Activated CD4-positive, alpha-beta T cell treated with anti-CD3 and anti-CD28 coated beads, Interleukin-2, amount 50 U/mL, for 24 hours (primary cell): Measurements from ENCODE around the gene GHSR.

Experiments
- DNase-seq, 2 donors: peaks; one replicate each; pipeline ENCODE4 v3.0.0-alpha.2; 2020; ENCODE audit warnings: low read depth in 1 of 2, low spot score in 1 of 2

The GHSR gene

GRCh38 chr3:172447611-172448579, at the start of gene GHSR:
GHSR (minus strand) TSS chr3:172448456; CDS start chr3:172448413, 43 bp downstream.
- no peak for DNase-seq

DNA sequence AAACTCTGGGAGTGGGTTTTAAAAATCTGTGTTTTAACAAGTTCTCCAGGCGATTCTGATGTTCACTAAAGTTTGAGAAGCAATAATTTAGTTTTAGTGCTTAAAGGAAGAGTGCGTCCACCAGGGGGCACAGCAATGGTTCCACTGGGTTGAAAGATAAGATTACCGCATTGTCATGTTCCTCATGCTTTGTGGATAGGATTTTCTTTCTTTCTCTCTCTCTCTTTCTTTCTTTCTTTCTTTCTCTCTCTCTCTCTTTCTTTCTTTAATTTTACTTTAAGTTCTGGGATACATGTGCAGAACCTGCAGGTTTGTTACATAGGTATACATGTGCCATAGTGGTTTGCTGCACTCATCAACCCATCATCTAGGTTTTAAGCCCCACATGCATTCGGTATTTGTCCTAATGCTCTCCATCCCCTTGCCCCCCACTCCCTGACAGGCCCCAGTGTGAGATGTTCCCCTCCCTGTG, 42.0 kb upstream of the GHSR start:
- peak; percentile 61 to 69 for DNase-seq

- no peak for DNase-seq
These were observed 29.9 kb upstream of the GHSR start for GRCh38 chr3:172478116-172478515.

DNA sequence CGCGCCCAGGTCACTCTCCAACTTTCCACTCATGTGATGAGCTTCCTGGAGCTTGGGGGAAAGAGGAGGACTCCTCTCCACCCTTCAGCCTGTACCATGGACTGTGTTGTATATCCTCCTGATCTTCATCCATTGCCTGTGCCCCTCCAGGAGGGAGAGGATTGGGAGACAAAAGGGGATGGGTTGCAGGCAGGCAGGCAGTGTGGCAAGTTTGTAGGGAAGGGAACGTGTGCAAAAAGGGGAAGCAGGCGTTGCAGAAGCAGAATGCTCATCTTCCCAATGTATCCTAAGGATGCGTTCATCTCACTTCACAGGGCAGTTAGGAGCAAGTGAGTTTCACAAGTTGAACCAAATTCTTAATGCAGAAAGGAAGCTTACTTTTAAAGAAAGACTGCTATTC, 28.1 kb upstream of the GHSR start:
- no peak for DNase-seq

- DNase-seq, result no peak
These were observed 27.4 kb upstream of the GHSR start for GRCh38 chr3:172475703-172476102.

- no peak for DNase-seq
These were observed 23.6 kb upstream of the GHSR start for GRCh38 chr3:172471903-172472302.

- no peak for DNase-seq
These were observed 22.3 kb upstream of the GHSR start for GRCh38 chr3:172470588-172470987.

- DNase-seq, result no peak
These were observed 19.0 kb upstream of the GHSR start for GRCh38 chr3:172467170-172467824.

- no peak for DNase-seq
These were observed 18.4 kb upstream of the GHSR start for GRCh38 chr3:172466553-172467130.

DNA sequence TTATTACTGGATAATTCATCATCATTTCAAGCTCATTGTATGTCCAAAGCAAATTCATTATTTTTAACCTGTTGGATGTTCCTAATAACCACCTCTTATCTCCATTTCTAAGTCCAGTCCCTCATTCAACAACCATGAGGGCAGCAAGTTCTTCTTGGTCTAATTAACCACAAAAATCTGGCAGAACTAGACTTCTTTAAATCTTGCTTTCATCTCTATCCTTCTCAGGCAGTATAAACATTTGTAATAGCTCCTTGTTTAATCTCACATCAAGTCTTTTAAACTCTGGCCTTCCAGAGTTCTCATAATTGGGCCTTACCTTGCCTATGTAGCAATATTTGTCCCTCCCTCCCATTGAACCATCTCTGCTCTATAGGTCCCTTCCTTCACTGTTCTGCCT, 17.0 kb upstream of the GHSR start:
- no peak for DNase-seq

DNA sequence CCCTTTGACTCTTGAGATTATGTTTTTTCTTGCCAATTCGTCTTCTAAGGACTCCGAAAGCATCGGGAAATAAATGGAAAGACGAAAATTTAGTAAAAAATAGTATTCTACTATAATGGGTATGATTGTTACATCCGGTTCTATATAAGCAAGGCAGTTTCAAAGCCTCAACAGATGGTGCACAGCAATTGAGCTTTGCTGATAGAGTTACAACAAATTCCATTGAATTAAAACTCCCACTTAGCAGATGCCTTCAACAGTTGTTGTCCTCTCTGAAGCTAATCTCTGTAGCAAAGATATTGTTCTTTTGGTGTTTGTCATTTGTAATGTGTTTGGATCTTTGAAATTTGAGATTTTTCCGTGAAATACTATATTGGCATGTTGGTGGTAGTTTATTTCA, 16.1 kb upstream of the GHSR start:
- no peak for DNase-seq

- no peak for DNase-seq
These were observed 13.4 kb upstream of the GHSR start for GRCh38 chr3:172461530-172462138.

- DNase-seq, result no peak
These were observed 8.1 kb upstream of the GHSR start for GRCh38 chr3:172456404-172456803.

DNA sequence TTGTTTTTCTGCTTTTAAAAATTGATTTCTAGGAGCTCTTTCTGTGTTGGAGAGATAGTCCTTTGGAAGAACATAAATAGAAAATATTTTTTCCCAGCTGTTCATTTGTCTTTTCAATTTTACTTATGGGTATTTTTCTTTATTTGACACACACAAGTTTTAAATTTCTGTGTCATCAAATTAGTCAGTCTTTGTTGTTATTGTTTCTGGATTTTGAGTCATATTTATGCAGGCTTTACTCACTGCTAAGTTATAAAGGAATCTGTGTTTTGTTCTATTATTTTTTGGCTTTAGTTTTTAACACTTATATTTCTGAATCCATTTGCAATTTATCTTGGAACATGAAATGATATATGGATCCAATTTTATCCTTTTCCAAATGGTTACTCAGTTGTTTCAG, 5.9 kb upstream of the GHSR start:
- no peak for DNase-seq

DNA sequence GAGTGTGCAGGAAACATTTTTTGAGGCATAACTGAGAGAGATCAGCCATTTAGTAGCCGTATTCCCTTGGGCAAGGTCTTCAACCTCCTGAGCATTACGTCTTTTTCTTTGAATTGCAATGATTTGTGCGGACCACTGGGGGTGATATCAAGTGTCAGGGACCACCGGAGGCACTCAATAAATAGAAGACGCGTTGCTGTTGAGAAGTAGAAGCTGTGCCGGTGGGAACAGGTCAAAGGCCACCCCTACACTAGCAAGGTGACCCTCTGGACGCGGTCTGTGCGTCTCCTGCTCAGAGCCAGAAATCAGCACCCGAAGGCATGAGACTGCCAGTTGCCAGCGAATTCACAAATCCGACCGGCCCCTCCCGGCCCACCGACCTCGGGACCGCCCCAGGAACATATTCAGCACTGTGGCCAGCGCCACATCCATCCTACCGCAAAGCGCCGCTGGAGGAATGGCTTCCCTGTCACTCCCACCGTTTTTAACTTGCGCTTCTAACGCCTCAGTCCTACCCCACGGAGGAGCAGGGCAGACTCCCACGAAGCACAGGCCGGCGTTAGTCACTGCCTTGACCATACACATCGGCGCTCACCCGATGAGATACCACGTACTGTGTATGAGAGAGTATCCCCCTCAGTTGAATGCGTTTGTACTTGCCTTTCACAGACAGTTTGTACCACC, 1.4 kb upstream of the GHSR start:
- no peak for DNase-seq

GRCh38 chr3:172448661-172449465, 607 bp upstream of the GHSR start:
- DNase-seq, result no peak

- DNase-seq, result no peak
These were observed 2.1 kb downstream of the GHSR start for GRCh38 chr3:172446198-172446597.

GRCh38 chr3:172444821-172445220, 3.4 kb downstream of the GHSR start:
- no peak for DNase-seq

DNA sequence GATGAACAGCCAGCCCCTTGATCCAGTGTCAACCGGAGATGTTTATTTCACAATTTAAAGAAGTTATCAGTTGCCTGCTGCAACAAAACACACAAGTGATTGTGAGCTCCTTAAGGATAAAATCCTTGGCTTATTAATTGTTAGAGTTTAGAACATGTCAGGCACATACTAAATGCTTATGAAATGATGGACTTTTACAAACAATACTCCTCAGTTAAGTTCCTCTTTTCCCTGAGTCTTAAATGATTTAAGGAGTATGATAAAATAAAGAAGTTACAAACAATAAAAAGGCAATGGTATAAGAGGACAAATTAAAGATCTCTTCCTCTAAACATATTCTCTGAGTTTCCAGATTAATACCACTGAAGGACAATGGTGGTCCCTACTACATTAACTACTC, 5.7 kb downstream of the GHSR start:
- DNase-seq, result no peak

GRCh38 chr3:172441581-172441980, 6.7 kb downstream of the GHSR start:
- DNase-seq, result no peak
